ENCODE results near the gene LAMA5.

DNA sequence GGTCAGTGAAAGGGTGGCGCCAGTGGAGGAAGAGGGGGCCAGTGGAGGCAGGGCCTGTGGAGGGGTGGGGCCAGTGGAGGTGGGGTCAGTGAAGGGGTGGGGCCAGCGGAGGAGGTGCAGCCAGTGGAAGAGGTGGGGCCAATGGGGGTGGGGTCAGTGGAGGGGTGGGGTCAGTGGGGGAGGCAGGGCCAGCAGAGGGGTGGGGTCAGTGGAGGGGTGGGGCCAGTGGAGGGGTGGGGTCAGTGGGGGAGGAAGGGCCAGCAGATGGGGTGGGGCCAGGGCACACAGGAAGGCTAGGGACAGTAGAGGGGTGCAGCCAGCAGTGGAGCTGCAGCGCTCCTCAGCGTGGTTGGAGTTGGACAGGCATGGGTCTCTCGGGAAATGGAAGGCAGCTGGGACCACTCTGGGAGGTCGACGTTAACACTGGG, 45.6 kb downstream of the LAMA5 start:
- TF ChIP-seq POLR2A (IDR thresholded peaks at IDR 0.05): no peak
- TF ChIP-seq, protein P1, sequence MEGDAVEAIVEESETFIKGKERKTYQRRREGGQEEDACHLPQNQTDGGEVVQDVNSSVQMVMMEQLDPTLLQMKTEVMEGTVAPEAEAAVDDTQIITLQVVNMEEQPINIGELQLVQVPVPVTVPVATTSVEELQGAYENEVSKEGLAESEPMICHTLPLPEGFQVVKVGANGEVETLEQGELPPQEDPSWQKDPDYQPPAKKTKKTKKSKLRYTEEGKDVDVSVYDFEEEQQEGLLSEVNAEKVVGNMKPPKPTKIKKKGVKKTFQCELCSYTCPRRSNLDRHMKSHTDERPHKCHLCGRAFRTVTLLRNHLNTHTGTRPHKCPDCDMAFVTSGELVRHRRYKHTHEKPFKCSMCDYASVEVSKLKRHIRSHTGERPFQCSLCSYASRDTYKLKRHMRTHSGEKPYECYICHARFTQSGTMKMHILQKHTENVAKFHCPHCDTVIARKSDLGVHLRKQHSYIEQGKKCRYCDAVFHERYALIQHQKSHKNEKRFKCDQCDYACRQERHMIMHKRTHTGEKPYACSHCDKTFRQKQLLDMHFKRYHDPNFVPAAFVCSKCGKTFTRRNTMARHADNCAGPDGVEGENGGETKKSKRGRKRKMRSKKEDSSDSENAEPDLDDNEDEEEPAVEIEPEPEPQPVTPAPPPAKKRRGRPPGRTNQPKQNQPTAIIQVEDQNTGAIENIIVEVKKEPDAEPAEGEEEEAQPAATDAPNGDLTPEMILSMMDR (IDR thresholded peaks at IDR 0.05 in 4 of 5, conservative IDR thresholded peaks at IDR 0.05 in 1 of 5): no peak

Data from gastrocnemius medialis (tissue), 4 donors.